H1 (cell line): ENCODE results near the gene KCNT1. TPM values are rescaled to one million over a fixed set of nuclear protein-coding genes. Genes with fewer than 3 reads are reported as not detected.

Source experiments
- CTCF ChIA-PET: fragments of 300-600 bp; sonication (Branson Sonifier 250); formaldehyde crosslinking; loops from one replicate; lab custom pipeline; 2021; ENCODE audit not compliant: partially characterized antibody; lab: Charles Lee
- POLR2A ChIA-PET: fragments of 300-600 bp; sonication (Branson Sonifier 250); formaldehyde crosslinking; loops from one replicate; lab custom pipeline; 2021; ENCODE audit warnings: inconsistent platforms; ENCODE audit not compliant: partially characterized antibody; lab: Charles Lee
- DNase-seq, 2 experiments: peaks; one replicate each; pipeline versions ENCODE4 v3.0.0 to v3.0.0-alpha.2; 2010 to 2022; ENCODE audit warnings: low spot score in 2 of 2, low read depth in 1 of 2, mixed read lengths in 1 of 2
- FAIRE-seq: peaks from 2 replicates; lab custom pipeline; 2011; peaks lifted over from hg19 to GRCh38; lab: Jason Lieb, UNC
- H2AFZ ChIP-seq: 2 replicates; pipeline ENCODE4 v1.8.1; 2012; ENCODE audit warnings: low read length, inconsistent platforms
- H2AK5ac ChIP-seq: 2 replicates; pipeline ENCODE4 v1.6.1; 2013; ENCODE audit warnings: low read depth, low read length
- H2BK120ac ChIP-seq: replicated peaks from 2 replicates; pipeline ENCODE3; 2013; ENCODE audit warnings: low read depth, low read length, inconsistent platforms
- H2BK12ac ChIP-seq: 2 replicates; pipeline ENCODE4 v1.6.1; 2013; ENCODE audit warnings: low read depth, low read length
- H2BK15ac ChIP-seq: 2 replicates; pipeline ENCODE4 v1.6.1; 2013; ENCODE audit warnings: low read length
- H2BK20ac ChIP-seq: 2 replicates; pipeline ENCODE4 v1.6.1; 2013; ENCODE audit warnings: low read length
- H2BK5ac ChIP-seq: 2 replicates; pipeline ENCODE4 v1.6.1; 2013; ENCODE audit warnings: low read depth, low read length
- H3K14ac ChIP-seq: 2 replicates; pipeline ENCODE4 v1.6.1; 2013; ENCODE audit warnings: inconsistent platforms; ENCODE audit not compliant: insufficient read length
- H3K18ac ChIP-seq: 2 replicates; pipeline ENCODE4 v1.6.1; 2013; ENCODE audit warnings: low read length; ENCODE audit errors: extremely low read depth
- H3K23ac ChIP-seq: 2 replicates; pipeline ENCODE4 v1.6.1; 2013; ENCODE audit warnings: inconsistent platforms; ENCODE audit not compliant: insufficient read length
- H3K23me2 ChIP-seq: 2 replicates; pipeline ENCODE4 v1.6.1; 2013; ENCODE audit warnings: low read depth, low read length
- H3K27ac ChIP-seq: 2 replicates; pipeline ENCODE4 v1.6.1; 2011; ENCODE audit warnings: low read depth, low read length, inconsistent platforms
- H3K27me3 ChIP-seq, 4 experiments: replicated peaks in 1 of 4; 1 replicate in 1 of 4; 2 replicates in 3 of 4; pipeline versions ENCODE4 v1.6.1 to v1.8.1; 2011 to 2013; ENCODE audit warnings: low read length in 3 of 4, mild to moderate bottlenecking in 3 of 4, inconsistent platforms in 2 of 4, mixed read lengths in 2 of 4, moderate library complexity in 1 of 4; ENCODE audit not compliant: control insufficient read depth in 3 of 4, insufficient read depth in 3 of 4; ENCODE audit errors: extremely low read depth in 1 of 4
- H3K36me3 ChIP-seq, 4 experiments: 2 replicates each; pipeline versions ENCODE4 v1.6.1 to v1.8.1; 2011 to 2013; ENCODE audit warnings: mild to moderate bottlenecking in 4 of 4, low read length in 3 of 4, moderate library complexity in 2 of 4, control low read depth in 1 of 4, inconsistent platforms in 1 of 4; ENCODE audit not compliant: insufficient read depth in 4 of 4, control insufficient read depth in 2 of 4
- H3K4ac ChIP-seq: replicated peaks from 2 replicates; pipeline ENCODE3; 2013; ENCODE audit warnings: low read length, low read depth, mixed read lengths, inconsistent platforms; ENCODE audit not compliant: insufficient read length
- H3K4me1 ChIP-seq, 4 experiments: replicated peaks in 1 of 4; 1 replicate in 1 of 4; 2 replicates in 3 of 4; pipeline versions ENCODE4 v1.6.1 to v1.8.1; 2011 to 2013; ENCODE audit warnings: low read length in 3 of 4, inconsistent platforms in 2 of 4, mixed read lengths in 1 of 4; ENCODE audit not compliant: insufficient read depth in 4 of 4, control insufficient read depth in 3 of 4
- H3K4me2 ChIP-seq, 2 experiments: 2 replicates each; pipeline versions ENCODE4 v1.6.1 to v1.8.1; 2011 to 2013; ENCODE audit warnings: low read depth in 2 of 2, low read length in 2 of 2, control low read depth in 1 of 2, inconsistent platforms in 1 of 2, mild to moderate bottlenecking in 1 of 2; ENCODE audit not compliant: insufficient read depth in 1 of 2
- H3K4me3 ChIP-seq, 4 experiments: fragments of 200-600, 300-600 bp in 1 of 4; sonication (generic), shearing (Covaris generic), sonication (Bioruptor Twin) in 1 of 4; 2 replicates each; pipeline versions ENCODE4 v1.5.1 to v1.8.1; 2011 to 2016; ENCODE audit warnings: low read length in 4 of 4, low read depth in 3 of 4, control low read depth in 2 of 4, inconsistent platforms in 2 of 4, mild to moderate bottlenecking in 2 of 4, mixed read lengths in 1 of 4, moderate library complexity in 1 of 4; ENCODE audit not compliant: insufficient read depth in 2 of 4; ENCODE audit errors: extremely low read depth in 1 of 4
- H3K56ac ChIP-seq: replicated peaks from 2 replicates; pipeline ENCODE3; 2013; ENCODE audit warnings: low read depth, mild to moderate bottlenecking, mixed read lengths, low read length, inconsistent platforms; ENCODE audit not compliant: insufficient read length
- H3K79me1 ChIP-seq: 2 replicates; pipeline ENCODE4 v1.6.1; 2013; ENCODE audit warnings: low read depth, low read length, control low read depth
- H3K79me2 ChIP-seq, 2 experiments: 2 replicates each; pipeline versions ENCODE4 v1.6.1 to v1.8.1; 2012 to 2013; ENCODE audit warnings: low read length in 2 of 2, mild to moderate bottlenecking in 2 of 2, inconsistent platforms in 1 of 2; ENCODE audit not compliant: insufficient read depth in 2 of 2, control insufficient read depth in 1 of 2
- H3K9ac ChIP-seq, 4 experiments: replicated peaks in 1 of 4; 1 replicate in 1 of 4; 2 replicates in 3 of 4; pipeline versions ENCODE4 v1.6.1 to v1.8.1; 2011 to 2013; ENCODE audit warnings: low read depth in 3 of 4, low read length in 3 of 4, control low read depth in 2 of 4, mild to moderate bottlenecking in 2 of 4, moderate library complexity in 2 of 4, inconsistent platforms in 1 of 4; ENCODE audit errors: extremely low read depth in 1 of 4
- H3K9me3 ChIP-seq, 2 experiments: 2 replicates each; pipeline versions ENCODE4 v1.6.1 to v1.8.1; 2012 to 2013; ENCODE audit warnings: mild to moderate bottlenecking in 2 of 2, moderate library complexity in 2 of 2, control low read depth in 1 of 2, inconsistent platforms in 1 of 2, low read depth in 1 of 2, low read length in 1 of 2, mixed read lengths in 1 of 2; ENCODE audit not compliant: insufficient read depth in 2 of 2
- H4K20me1 ChIP-seq, 2 experiments: replicated peaks in 1 of 2; 2 replicates each; pipeline versions ENCODE3 to v1.8.1; 2011 to 2013; ENCODE audit warnings: inconsistent platforms in 2 of 2, low read length in 2 of 2, mild to moderate bottlenecking in 1 of 2; ENCODE audit not compliant: insufficient read depth in 2 of 2, control insufficient read depth in 1 of 2
- H4K5ac ChIP-seq: 2 replicates; pipeline ENCODE4 v1.6.1; 2013; ENCODE audit warnings: low read length, low read depth, mixed read lengths, inconsistent platforms; ENCODE audit not compliant: insufficient read length
- H4K8ac ChIP-seq: 2 replicates; pipeline ENCODE4 v1.8.0; 2013; ENCODE audit warnings: mild to moderate bottlenecking, moderate library complexity, low read length, inconsistent platforms; ENCODE audit not compliant: insufficient read depth; ENCODE audit errors: extremely low read depth
- H4K91ac ChIP-seq: replicated peaks from 2 replicates; pipeline ENCODE3; 2013; ENCODE audit warnings: low read length, mixed read lengths, inconsistent platforms; ENCODE audit not compliant: insufficient read length
- RFX5 ChIP-seq: IDR thresholded peaks from 2 replicates; pipeline ENCODE4 v1.6.1; 2011; ENCODE audit warnings: low read depth, low read length, improper control_type of control experiment, borderline replicate concordance
- WGBS, 2 experiments: shearing (Covaris generic) in 1 of 2; methylation state at CpG; one replicate each; pipeline versions ENCODE4 v1.1.6 to v1.1.7; 2013 to 2015; ENCODE audit warnings: low lambda C conversion rate in 2 of 2, mixed read lengths in 2 of 2, inconsistent platforms in 1 of 2, low coverage in 1 of 2, missing lambda C conversion rate in 1 of 2; ENCODE audit not compliant: insufficient replicate concordance in 2 of 2, insufficient coverage in 1 of 2, insufficient read length in 1 of 2; ENCODE audit errors: extremely low coverage in 1 of 2, missing lambda C conversion rate in 1 of 2; 5-methylcytosine and 5-hydroxymethylcytosine counted together
- polyA plus RNA-seq, 7 experiments: library from polyadenylated mRNA; depleted of rRNA in 3 of 7; stranded (reverse) in 5 of 7; unstranded in 2 of 7; fragments of >200 nt in 5 of 7; fragments of 200-250 nt in 2 of 7; gene quantifications; 1 replicate in 5 of 7; 2 replicates in 1 of 7; 4 replicates in 1 of 7; pipeline versions ENCODE4 v1.2.1 to v1.2.3, GENCODE V29; 2011 to 2013; ENCODE audit warnings: missing spikeins in 2 of 7, mixed read lengths in 2 of 7
- total RNA-seq: library from RNA; stranded (reverse); fragmentation: NEBNext Ultra II Directional; extraction: Animal tissue kit (Norgen Biotek cat#: 25700); gene quantifications from 2 replicates; pipeline ENCODE4 v1.2.1, GENCODE V29; 2021

The KCNT1 gene
- total and polyA plus RNA-seq, 2 of the 8 experiments (the other 6 are each of a cell fraction or from before 2014, with no cell fraction given): 0.13 to 0.20 TPM

DNA sequence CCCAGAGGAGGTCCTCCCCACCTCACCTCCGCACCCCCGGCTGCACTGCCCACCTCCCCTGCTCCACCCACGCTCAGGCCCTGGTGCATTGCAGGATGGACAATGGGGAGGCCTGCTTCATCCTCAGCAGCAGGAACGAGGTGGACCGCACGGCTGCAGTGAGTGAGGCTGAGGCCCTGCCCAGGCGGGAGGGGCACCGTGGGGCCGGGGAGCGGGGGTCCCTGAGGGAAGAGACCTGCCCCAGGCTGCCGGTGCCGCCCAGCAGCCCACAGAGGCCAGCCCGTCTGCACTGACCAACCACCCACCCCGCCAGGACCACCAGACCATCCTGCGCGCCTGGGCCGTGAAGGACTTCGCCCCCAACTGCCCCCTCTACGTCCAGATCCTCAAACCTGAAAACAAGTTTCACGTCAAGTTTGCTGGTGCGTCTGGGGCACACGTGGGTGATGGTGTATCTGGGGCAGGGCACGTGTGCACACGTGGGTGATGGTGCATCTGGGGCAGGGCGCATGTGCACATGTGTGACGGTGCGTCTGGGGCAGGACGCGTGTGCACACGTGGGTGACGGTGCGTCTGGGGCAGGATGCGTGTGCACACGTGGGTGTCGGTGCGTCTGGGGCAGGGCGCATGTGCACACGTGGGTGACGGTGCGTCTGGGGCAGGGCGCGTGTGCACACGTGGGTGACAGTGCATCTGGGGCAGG, 66.7 kb downstream of the KCNT1 start:
- CTCF ChIA-PET: interaction anchor here (1.6 kb wide), 1 partner anchor 28 kb away, joined by 3 read pairs; no protein-coding TSS in a partner anchor
- Histone ChIP-seq H2AK5ac (peak overlapping the region; percentile 48; the same call in 1 of the 2 replicates), H3K36me3 (no peaks in the 10 kb centered on the region), H2BK12ac (0 out of 2 replicates have a peak overlapping the region, but pooled peaks have one; percentile 27), H4K8ac (no peak overlapping the region), H4K91ac (no peak overlapping the region), H4K20me1 (no peaks in the 10 kb centered on the region), H2AFZ (no peak overlapping the region), H2BK5ac (peak overlapping the region; percentile 35; the same call in 1 of the 2 replicates), H3K79me2 (no peaks in the 10 kb centered on the region), H3K9me3 (peaks cover 4 to 12% of the 10 kb centered on the region in 2 experiments; a peak in 2 of 4 replicates), H4K5ac (no peak overlapping the region), H3K4ac (no peak overlapping the region), H3K4me3 (no peak overlapping the region), H3K27me3 (no peaks in the 10 kb centered on the region), H2BK20ac (no peak overlapping the region), H3K27ac (no peak overlapping the region), H3K23me2 (no peaks in the 10 kb centered on the region), H3K79me1 (no peaks in the 10 kb centered on the region; the same call in 1 of the 2 replicates), H2BK120ac (no peak overlapping the region), H2BK15ac (no peak overlapping the region; the same call in 1 of the 2 replicates), H3K9ac (no peak overlapping the region), H3K56ac (no peak overlapping the region), H3K4me1 (no peaks in the 10 kb centered on the region), H3K18ac (no peak overlapping the region), H3K23ac (no peak overlapping the region), H3K14ac (no peak overlapping the region), H3K4me2 (no peak overlapping the region)
- TF ChIP-seq RFX5: no peak
- no peak for FAIRE-seq
- DNase-seq: no peak
- POLR2A ChIA-PET: interaction anchor here (0.6 kb wide), 1 partner anchor 314 kb away, joined by 3 read pairs; no protein-coding TSS in a partner anchor
- WGBS, 2 experiments: 97% methylated on average over 31 of the region's 43 CpGs; no CpG with 5 or more reads in 1 of the 2 experiments
